Measurements from ENCODE around the gene MASP1. TPM values are rescaled to one million over a fixed set of nuclear protein-coding genes. Genes with fewer than 3 reads are reported as not detected.

MASP1 gene
- total and polyA plus RNA-seq, 2 experiments from 2014 or later: 1.6 to 3.0 TPM

DNA sequence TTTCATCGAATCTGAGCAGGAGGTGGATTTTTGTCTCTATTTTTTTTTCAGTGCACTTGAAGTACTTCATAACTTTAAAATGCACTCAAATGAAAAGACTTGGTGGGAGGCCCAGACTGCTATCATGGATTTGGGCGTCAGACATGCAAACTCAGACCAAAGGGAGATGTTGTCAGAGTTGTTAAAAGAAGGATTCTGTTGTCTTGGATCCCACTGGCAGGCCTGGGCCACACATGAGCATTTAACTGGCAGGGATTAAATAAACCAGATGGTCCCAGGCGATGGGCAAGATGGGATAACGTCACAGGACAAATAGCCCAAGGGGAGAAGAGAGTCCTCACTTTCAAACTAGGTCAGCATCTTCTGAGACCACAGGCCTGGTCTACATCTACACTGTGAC is 78.8 kb downstream of the MASP1 start:
- no peak overlapping the region for H3K4me3 Mint-ChIP-seq
- Histone ChIP-seq H4K20me1 (replicated peaks; ENCODE audit: insufficient read depth) (no peaks in the 10 kb centered on the region), H3K9me2 (ENCODE audit: insufficient read depth) (peaks cover 23% of the 10 kb centered on the region), H3K79me2 (replicated peaks; ENCODE audit: insufficient read depth) (no peaks in the 10 kb centered on the region), H3F3A (replicated peaks; ENCODE audit: low read depth) (no peaks in the 10 kb centered on the region), H3K4me2 (no peak overlapping the region), H3K4me1 (ENCODE audit: insufficient read depth) (peaks cover 18% of the 10 kb centered on the region), H3K27ac (ENCODE audit: low read depth) (no peak overlapping the region), H3K36me3 (ENCODE audit: insufficient read depth) (no peaks in the 10 kb centered on the region), H2AFZ (no peak overlapping the region), H3K27me3 (ENCODE audit: insufficient read depth) (no peaks in the 10 kb centered on the region), H3K4me3 (no peak overlapping the region)
- peaks cover 16% of the 10 kb centered on the region for H3K4me1 Mint-ChIP-seq
- DNase-seq (ENCODE audit: low spot score): no peak
- H3K27ac Mint-ChIP-seq: no peak overlapping the region
- TF ChIP-seq EZH2 (IDR thresholded peaks at IDR 0.05; ENCODE audit: low read depth, unreplicated experiment) (no peak), STAT1 (IDR thresholded peaks at IDR 0.05; ENCODE audit: unreplicated experiment) (no peak), EZH2phosphoT487 (IDR thresholded peaks at IDR 0.05; ENCODE audit: unreplicated experiment) (no peak), CTCF (conservative IDR thresholded peaks at IDR 0.05; ENCODE audit: low read depth in 2 of 2) (no peak), ETS1 (IDR thresholded peaks at IDR 0.05) (no peak), POLR2AphosphoS5 (IDR thresholded peaks at IDR 0.05; ENCODE audit: low read depth) (no peak), NANOG (IDR thresholded peaks at IDR 0.05; ENCODE audit: borderline replicate concordance) (no peak)
- TF ChIP-seq, protein P1, sequence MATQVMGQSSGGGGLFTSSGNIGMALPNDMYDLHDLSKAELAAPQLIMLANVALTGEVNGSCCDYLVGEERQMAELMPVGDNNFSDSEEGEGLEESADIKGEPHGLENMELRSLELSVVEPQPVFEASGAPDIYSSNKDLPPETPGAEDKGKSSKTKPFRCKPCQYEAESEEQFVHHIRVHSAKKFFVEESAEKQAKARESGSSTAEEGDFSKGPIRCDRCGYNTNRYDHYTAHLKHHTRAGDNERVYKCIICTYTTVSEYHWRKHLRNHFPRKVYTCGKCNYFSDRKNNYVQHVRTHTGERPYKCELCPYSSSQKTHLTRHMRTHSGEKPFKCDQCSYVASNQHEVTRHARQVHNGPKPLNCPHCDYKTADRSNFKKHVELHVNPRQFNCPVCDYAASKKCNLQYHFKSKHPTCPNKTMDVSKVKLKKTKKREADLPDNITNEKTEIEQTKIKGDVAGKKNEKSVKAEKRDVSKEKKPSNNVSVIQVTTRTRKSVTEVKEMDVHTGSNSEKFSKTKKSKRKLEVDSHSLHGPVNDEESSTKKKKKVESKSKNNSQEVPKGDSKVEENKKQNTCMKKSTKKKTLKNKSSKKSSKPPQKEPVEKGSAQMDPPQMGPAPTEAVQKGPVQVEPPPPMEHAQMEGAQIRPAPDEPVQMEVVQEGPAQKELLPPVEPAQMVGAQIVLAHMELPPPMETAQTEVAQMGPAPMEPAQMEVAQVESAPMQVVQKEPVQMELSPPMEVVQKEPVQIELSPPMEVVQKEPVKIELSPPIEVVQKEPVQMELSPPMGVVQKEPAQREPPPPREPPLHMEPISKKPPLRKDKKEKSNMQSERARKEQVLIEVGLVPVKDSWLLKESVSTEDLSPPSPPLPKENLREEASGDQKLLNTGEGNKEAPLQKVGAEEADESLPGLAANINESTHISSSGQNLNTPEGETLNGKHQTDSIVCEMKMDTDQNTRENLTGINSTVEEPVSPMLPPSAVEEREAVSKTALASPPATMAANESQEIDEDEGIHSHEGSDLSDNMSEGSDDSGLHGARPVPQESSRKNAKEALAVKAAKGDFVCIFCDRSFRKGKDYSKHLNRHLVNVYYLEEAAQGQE (IDR thresholded peaks at IDR 0.05; ENCODE audit: unreplicated experiment): no peak
- no peak for ATAC-seq
- peaks cover 9% of the 10 kb centered on the region for H3K9me3 Mint-ChIP-seq
- peaks cover 12% of the 10 kb centered on the region for H3K36me3 Mint-ChIP-seq (ENCODE audit: low read depth)
- peaks cover 7% of the 10 kb centered on the region for H3K27me3 Mint-ChIP-seq (ENCODE audit: insufficient read depth, low read depth, poor library complexity)

- Histone ChIP-seq H3K79me2 (replicated peaks; ENCODE audit: insufficient read depth) (no peaks in the 10 kb centered on the region), H3F3A (replicated peaks; ENCODE audit: low read depth) (no peaks in the 10 kb centered on the region), H3K36me3 (ENCODE audit: insufficient read depth) (no peaks in the 10 kb centered on the region; the same call in 1 of the 2 replicates), H3K27me3 (ENCODE audit: insufficient read depth) (no peaks in the 10 kb centered on the region), H3K4me2 (no peak overlapping the region), H3K4me1 (ENCODE audit: insufficient read depth) (peaks cover 18% of the 10 kb centered on the region), H2AFZ (no peak overlapping the region), H3K9me2 (ENCODE audit: insufficient read depth) (peaks cover 23% of the 10 kb centered on the region), H3K4me3 (no peak overlapping the region), H4K20me1 (replicated peaks; ENCODE audit: insufficient read depth) (no peaks in the 10 kb centered on the region), H3K27ac (ENCODE audit: low read depth) (no peak overlapping the region)
- DNase-seq (ENCODE audit: low spot score) (no peak), ATAC-seq (no peak)
- peaks cover 18% of the 10 kb centered on the region for H3K36me3 Mint-ChIP-seq (ENCODE audit: low read depth)
- H3K27ac Mint-ChIP-seq: no peak overlapping the region
- peaks cover 14% of the 10 kb centered on the region for H3K9me3 Mint-ChIP-seq
- H3K4me1 Mint-ChIP-seq: peaks cover 16% of the 10 kb centered on the region
- peaks cover 7% of the 10 kb centered on the region for H3K27me3 Mint-ChIP-seq (ENCODE audit: insufficient read depth, low read depth, poor library complexity)
- no peak overlapping the region for H3K4me3 Mint-ChIP-seq
- TF ChIP-seq ZNF331 (CRISPR knock-in tag; IDR thresholded peaks at IDR 0.05; ENCODE audit: low read depth) (no peak), NANOG (IDR thresholded peaks at IDR 0.05; ENCODE audit: borderline replicate concordance) (no peak), EZH2 (IDR thresholded peaks at IDR 0.05; ENCODE audit: low read depth, unreplicated experiment) (no peak), CREB1 (CRISPR knock-in tag; IDR thresholded peaks at IDR 0.05; ENCODE audit: low read depth) (no peak), ETS1 (IDR thresholded peaks at IDR 0.05) (no peak), EZH2phosphoT487 (IDR thresholded peaks at IDR 0.05; ENCODE audit: unreplicated experiment) (no peak), POLR2AphosphoS5 (IDR thresholded peaks at IDR 0.05; ENCODE audit: low read depth) (no peak), STAT1 (IDR thresholded peaks at IDR 0.05; ENCODE audit: unreplicated experiment) (no peak), ZNF114 (CRISPR knock-in tag; IDR thresholded peaks at IDR 0.05) (no peak)
These were observed 79.4 kb downstream of the MASP1 start for GRCh38 chr3:187212196-187212545.
